ENCODE measurements around the gene DGCR2.

The DGCR2 gene

GRCh38 chr22:19146215-19146968, 24.2 kb upstream of the DGCR2 start:
- no peak for DNase-seq

- no peak for DNase-seq
Observed at GRCh38 chr22:19143967-19144400, 21.8 kb upstream of the DGCR2 start.

DNA sequence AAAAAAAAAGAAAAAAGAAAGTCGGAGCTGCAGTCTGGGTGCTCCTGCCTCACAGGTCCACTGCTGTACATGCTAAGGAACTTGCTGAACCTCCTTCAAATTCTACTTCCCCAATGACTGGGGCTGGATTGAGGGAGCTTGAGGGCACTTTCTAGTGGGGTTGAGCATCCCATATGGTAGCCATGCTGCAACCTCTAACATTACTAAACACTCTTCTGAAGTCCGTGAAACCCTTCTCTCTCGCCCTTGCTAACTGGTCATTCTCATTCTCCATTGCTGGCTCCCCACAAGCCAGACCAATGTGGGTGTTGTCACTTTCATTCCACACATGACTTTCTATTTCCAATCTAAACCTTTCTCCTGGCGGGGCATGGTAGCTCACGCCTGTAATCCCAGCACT, 21.0 kb upstream of the DGCR2 start:
- no peak for DNase-seq

DNA sequence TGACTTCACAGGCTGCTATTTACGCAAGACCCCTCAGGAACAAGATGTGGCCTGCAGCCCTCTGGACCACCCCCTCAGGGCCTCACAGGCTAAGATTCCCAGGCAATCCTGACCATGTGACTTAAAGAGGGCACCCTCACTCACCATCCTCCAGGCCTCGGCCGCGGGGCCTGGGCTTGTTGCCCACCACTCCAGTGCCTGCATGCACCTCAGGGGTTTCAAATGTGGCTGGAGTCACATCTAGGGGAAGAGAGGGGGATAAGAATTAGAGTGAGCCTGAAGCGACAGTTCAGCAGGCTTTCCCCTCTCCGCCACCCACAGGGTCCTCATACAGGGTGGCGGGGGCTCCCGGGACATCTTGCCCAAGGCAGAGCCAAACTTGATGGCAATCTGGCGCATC, 20.2 kb upstream of the DGCR2 start:
- no peak for DNase-seq

GRCh38 chr22:19139974-19140373, 17.8 kb upstream of the DGCR2 start:
- no peak for DNase-seq

GRCh38 chr22:19139001-19139356, 16.8 kb upstream of the DGCR2 start:
- no peak for DNase-seq

- DNase-seq: no peak
Observed at GRCh38 chr22:19138217-19139000, 16.2 kb upstream of the DGCR2 start.

GRCh38 chr22:19137384-19138216, 15.4 kb upstream of the DGCR2 start:
- no peak for DNase-seq

GRCh38 chr22:19136915-19137314, 14.7 kb upstream of the DGCR2 start:
- no peak for DNase-seq

- no peak for DNase-seq
Observed at GRCh38 chr22:19134874-19135273, 12.7 kb upstream of the DGCR2 start.

- DNase-seq: no peak
Observed at GRCh38 chr22:19134176-19134831, 12.1 kb upstream of the DGCR2 start.

DNA sequence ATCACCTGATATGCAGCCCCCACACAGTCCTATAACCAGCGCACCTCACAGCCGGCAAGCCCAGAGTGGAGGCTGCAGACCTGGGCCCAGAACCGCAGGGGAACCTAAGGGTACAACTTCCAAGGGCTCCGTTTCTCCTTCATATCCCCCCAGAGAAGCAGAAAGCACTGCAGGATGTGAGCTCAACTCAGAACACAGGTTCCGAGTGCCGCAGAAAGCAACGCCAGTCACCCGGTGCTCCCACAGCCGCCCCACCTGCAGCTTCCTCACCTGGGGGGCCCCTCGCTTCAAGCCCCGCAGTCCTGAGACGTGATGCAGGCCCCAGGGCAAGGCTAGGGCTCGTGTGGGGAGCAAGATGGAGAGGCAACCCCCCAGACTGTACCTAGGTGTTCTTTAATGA, 11.3 kb upstream of the DGCR2 start:
- DNase-seq: no peak

DNA sequence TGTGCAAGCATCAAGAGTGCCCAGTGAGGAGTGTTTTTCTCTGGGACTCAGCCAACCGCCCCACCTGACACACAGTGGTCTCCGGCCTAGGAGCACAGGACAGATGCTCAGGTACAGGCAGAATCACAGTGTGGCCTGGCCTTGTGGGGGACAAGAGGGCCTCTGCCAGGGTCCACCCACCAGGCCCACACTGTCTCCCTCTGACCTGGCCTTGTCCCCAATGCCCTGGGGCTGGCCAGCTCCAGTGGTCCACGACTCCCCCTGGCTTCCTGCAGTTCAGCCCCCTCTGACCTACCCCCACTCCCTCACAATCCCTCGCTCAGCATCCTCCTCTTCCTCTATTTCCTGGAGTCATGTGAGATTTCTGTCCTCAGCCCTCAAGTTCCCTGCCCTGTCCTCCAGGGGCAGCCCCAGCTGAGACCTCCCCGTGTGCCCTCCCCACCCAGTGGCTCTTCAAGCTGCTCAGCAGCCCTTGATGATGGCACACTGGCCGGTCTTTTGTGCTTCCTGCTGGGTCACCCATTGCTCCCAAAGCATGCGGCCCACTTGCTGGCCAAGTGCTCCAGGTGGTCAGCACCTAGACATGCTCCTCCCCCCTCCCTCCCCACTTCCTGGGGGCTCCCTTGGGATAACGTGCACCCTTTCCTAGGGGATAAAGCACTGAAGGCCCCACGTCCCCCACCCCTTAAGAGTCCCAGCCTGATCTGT, 10.6 kb upstream of the DGCR2 start:
- DNase-seq: no peak

GRCh38 chr22:19132153-19132552, 9.9 kb upstream of the DGCR2 start:
- DNase-seq: no peak

GRCh38 chr22:19131685-19132015, 9.4 kb upstream of the DGCR2 start:
- DNase-seq: no peak

- no peak for DNase-seq
Observed at GRCh38 chr22:19130959-19131684, 8.9 kb upstream of the DGCR2 start, which contains the start of gene TSSK2. Gene TSSK2, plus strand, starts transcription at chr22:19131308. Its CDS starts 92 bp downstream, at chr22:19131400.

GRCh38 chr22:19129871-19130270, 7.7 kb upstream of the DGCR2 start:
- no peak for DNase-seq

GRCh38 chr22:19128946-19129727, 6.9 kb upstream of the DGCR2 start:
- no peak for DNase-seq

DNA sequence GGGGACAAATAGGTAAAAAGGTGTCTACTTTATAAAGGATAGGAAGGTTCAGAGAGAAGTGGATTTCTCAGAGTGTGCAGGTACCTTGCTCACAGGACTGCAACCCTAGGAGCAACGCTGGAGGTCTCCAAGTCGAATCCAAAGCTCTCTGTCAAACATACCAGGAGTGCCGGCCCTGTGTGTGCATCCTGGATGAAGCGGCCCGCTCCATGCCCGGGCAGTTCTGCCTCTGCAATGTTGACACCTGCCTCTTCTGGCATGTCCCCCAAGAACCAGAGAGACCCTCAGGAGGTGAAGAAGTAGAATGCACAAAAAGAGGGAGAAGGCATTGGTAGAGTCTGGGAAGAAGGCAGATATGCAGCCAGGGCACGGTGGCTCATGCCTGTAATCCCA, 5.8 kb upstream of the DGCR2 start:
- DNase-seq: no peak

- DNase-seq: no peak
Observed at GRCh38 chr22:19127329-19128008, 5.3 kb upstream of the DGCR2 start.
